Right cardiac atrium (tissue), 5 donors: ENCODE measurements around the gene CPVL. TPM values are rescaled to one million over a fixed set of nuclear protein-coding genes. Genes with fewer than 3 reads are reported as not detected.
"Not testable (repeated sequence)": the region's sequence is repeated elsewhere in the genome, so short reads cannot be mapped to it uniquely, and the experiment has no call there.

ENCODE experiments used
- ATAC-seq, 2 donors: fragments of 200-7000 bp; cut with Tn5 transposase; one replicate each; pipeline versions ENCODE4 v1.8.0 to v1.9.1; 2020; ENCODE audit warnings: moderate library complexity in 2 of 2, mild to moderate bottlenecking in 1 of 2
- DNase-seq, 3 donors: peaks; one replicate each; pipeline ENCODE4 v3.0.0-alpha.2; 2020
- H3K27ac ChIP-seq: one replicate; pipeline ENCODE4 v1.5.1; 2013; ENCODE audit warnings: mild to moderate bottlenecking, low read length, control low read depth, moderate library complexity
- H3K27me3 ChIP-seq: one replicate; pipeline ENCODE4 v1.6.1; 2013; ENCODE audit not compliant: control insufficient read depth, insufficient read depth
- H3K4me1 ChIP-seq: one replicate; pipeline ENCODE4 v1.6.1; 2013; ENCODE audit warnings: low read length; ENCODE audit not compliant: control insufficient read depth, insufficient read depth
- H3K4me3 ChIP-seq: one replicate; pipeline ENCODE4 v1.5.1; 2013; ENCODE audit warnings: low read length, control low read depth
- H3K9me3 ChIP-seq: one replicate; pipeline ENCODE4 v1.6.1; 2013; ENCODE audit warnings: low read length; ENCODE audit not compliant: control insufficient read depth
- WGBS: extraction: QIAGEN DNeasy Blood & Tissue Kit; methylation state at CpG from one replicate; pipeline ENCODE4 v1.1.7; 2013; 5-methylcytosine and 5-hydroxymethylcytosine counted together
- intact Hi-C, 4 donors: fragments of 100-400 bp; cut with DNase I; formaldehyde crosslinking; loops; one replicate each; pipeline versions ENCODE4 v1.11.0 to v1.14.0; 2022 to 2023
- polyA plus RNA-seq: library from polyadenylated mRNA; stranded (reverse); fragments of 200-250 nt; gene quantifications from one replicate; pipeline ENCODE4 v1.2.3, GENCODE V29; 2013
- total RNA-seq, 4 donors: library from RNA; stranded (reverse); fragmentation: NEBNext Ultra II Directional; extraction: Animal tissue kit (Norgen Biotek cat#: 25700); gene quantifications; one replicate each; pipeline ENCODE4 v1.2.1, GENCODE V29; 2021
- donor health status: healthy with polysubstance abuse.
- donor health status: DM: no; HTN: yes; CAD: no.
- donor health status: DM: no; HTN: no; CAD: no.
- donor health status: DM: no; HTN: yes; CAD: no; lungs with severe emphysema.
- donor health status: DM: yes; HTN: yes; CAD: no.

The CPVL gene
- total and polyA plus RNA-seq, 5 donors, result 3.2 to 14.4 (median 10.4) TPM

DNA sequence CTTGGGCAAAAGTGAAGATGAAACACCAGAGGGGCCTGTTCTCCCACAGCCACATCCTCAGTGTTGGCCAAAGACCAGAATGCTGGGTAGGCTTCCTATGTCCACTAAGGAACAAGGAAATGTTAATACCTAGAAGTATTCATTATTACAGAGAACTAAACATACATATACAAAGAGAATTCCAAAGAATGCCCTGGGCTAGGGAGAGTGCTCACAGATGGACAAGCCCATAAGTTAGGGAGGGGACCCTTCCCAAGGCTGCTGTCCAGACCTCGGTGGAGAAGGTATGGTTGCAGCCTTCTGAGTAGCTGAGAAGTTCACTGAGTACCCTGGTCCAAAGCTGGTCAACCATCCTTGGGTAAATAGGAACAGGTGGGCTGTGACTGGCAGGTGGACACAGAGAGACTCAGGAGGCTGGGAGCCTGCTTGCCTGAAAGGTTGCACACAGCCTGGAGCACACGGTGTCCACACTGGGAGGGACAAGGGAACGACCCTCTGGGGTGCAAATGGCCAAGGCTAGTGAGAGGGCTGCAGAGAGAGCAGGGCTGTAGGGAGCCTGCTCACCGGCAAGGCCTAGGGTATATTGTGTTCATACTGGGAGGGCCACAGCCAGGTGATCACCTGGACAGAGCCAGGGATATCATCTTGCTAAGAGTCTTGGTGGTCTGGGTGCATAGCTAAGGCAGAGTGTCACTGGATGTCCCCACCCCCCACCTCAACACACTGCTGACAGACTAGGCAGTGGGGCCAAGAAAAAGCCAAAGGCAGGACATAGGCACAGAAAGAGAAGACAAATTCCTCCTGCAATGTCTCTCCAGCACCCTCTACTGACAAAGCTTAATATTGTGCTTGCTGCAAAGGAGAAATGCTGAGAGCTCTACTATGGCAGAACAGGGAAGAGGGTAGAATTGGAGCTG lies 40.3 kb downstream of the CPVL start:
- Histone ChIP-seq H3K9me3 (no peaks in the 10 kb centered on the region), H3K4me1 (no peaks in the 10 kb centered on the region), H3K27ac (no peak overlapping the region), H3K27me3 (no peaks in the 10 kb centered on the region), H3K4me3 (no peak overlapping the region)
- 69% methylated on average over 4 of the region's 4 CpGs for WGBS
- DNase-seq, result peak in 1 of 3 donors; percentile 21
- ATAC-seq, result peak; percentile 76 to 78
- intact Hi-C loops, result loop anchor here (2.0 to 10.0 kb wide), 4 partner anchors 151 to 301 kb away; partner anchors contain the start of gene TRIL (in 2 of the 4)

DNA sequence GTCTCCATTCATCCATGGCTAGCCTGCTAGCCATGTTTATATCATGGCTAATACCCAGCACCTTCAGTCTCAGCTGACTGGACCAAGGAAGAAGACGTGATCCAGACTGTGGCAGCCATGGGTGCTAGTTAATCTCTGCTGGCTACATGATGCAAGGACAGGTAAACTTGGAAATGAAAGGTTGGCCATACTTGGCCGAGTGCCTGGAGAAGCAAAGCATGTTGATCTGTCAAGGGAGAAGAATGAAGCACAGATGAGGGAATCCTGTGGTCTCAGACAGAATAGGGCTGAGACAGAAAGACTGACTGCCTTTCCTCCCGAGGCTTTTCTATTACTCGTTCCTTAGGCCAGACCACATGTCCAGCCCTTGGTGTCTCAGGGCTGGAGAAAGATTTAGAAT lies 41.1 kb downstream of the CPVL start:
- intact Hi-C loops, result loop anchor here in 3 of 4 donors (2.0 to 10.0 kb wide), 3 partner anchors 150 to 302 kb away; partner anchors contain the start of gene TRIL (in 2 of the 3)

DNA sequence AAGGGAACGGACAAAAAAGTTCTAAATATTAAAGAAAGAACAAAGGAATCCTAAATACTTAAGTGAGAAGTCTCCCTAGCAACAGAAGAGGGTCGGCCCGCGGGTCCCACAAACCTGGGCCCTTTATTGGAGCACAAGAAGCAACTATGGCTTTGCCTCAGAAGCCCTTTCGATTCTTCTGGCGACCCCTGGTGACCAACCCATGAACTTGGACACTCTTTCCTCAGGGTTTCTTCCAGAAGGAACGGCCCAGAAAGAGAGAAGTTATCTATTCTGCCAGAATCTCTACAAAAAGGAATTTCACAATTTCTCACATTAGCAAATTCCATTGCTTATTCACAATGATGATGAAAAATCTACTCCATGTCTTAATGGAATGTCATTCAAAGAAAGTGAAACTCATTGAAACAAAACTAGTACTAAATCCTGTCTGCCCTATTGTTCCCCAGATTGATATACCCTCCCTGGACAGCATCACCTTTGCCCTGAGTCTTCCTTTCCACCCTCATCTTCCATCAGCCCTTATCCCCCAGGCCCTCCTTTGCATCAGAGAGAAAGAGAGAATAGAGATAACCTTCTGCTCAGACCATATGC lies 43.7 kb downstream of the CPVL start:
- ATAC-seq (peak; percentile 76 to 82), DNase-seq (peak; percentile 76 to 87 (median 86))
- Histone ChIP-seq H3K4me3 (no peak overlapping the region), H3K27ac (no peak overlapping the region), H3K4me1 (peaks cover 6% of the 10 kb centered on the region), H3K9me3 (no peaks in the 10 kb centered on the region), H3K27me3 (no peaks in the 10 kb centered on the region)
- intact Hi-C loops, result loop anchor here in 2 of 4 donors (2.0 to 10.0 kb wide), 3 partner anchors 148 to 305 kb away; partner anchors contain the start of gene TRIL (in 2 of the 2)
- WGBS, result 6% methylated on average over 7 of the region's 7 CpGs

More for the DNA sequence above, 41.1 kb downstream of the CPVL start:
- WGBS, result 77% methylated on average over 4 of the region's 4 CpGs
- Histone ChIP-seq H3K9me3 (no peaks in the 10 kb centered on the region), H3K4me1 (peaks cover 4% of the 10 kb centered on the region), H3K4me3 (no peak overlapping the region), H3K27ac (no peak overlapping the region), H3K27me3 (no peaks in the 10 kb centered on the region)
- ATAC-seq (no peak), DNase-seq (no peak)

DNA sequence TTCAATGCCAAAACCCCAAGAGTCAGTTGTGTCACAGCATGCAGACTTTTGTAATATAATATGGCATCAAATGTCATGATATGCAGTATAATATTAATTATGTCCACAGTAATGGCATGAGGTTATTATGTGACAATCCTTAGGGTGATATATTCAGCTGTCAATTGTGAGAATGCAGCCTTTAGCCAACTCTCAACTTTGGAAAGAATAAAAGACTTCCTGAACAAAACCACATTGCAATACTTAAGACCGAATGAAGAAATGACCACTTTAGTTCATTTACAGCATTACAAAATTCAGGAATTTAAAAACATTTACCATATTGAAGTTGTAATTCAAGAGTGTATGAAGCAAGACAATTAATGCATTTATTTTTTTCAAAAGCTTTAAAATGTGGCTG lies 45.4 kb downstream of the CPVL start:
- DNase-seq, result no peak
- no peak for ATAC-seq
- WGBS, result 65% methylated on average over 1 of the region's 1 CpG
- H3K9me3 ChIP-seq, result no peaks in the 10 kb centered on the region
- H3K27me3 ChIP-seq, result no peaks in the 10 kb centered on the region
- peaks cover 6% of the 10 kb centered on the region for H3K4me1 ChIP-seq
- H3K27ac ChIP-seq, result no peak overlapping the region
- intact Hi-C loops, result loop anchor here in 2 of 4 donors (5.0 to 10.0 kb wide), 2 partner anchors 146 to 306 kb away; partner anchors contain the start of gene TRIL (in 2 of the 2)
- no peak overlapping the region for H3K4me3 ChIP-seq

DNA sequence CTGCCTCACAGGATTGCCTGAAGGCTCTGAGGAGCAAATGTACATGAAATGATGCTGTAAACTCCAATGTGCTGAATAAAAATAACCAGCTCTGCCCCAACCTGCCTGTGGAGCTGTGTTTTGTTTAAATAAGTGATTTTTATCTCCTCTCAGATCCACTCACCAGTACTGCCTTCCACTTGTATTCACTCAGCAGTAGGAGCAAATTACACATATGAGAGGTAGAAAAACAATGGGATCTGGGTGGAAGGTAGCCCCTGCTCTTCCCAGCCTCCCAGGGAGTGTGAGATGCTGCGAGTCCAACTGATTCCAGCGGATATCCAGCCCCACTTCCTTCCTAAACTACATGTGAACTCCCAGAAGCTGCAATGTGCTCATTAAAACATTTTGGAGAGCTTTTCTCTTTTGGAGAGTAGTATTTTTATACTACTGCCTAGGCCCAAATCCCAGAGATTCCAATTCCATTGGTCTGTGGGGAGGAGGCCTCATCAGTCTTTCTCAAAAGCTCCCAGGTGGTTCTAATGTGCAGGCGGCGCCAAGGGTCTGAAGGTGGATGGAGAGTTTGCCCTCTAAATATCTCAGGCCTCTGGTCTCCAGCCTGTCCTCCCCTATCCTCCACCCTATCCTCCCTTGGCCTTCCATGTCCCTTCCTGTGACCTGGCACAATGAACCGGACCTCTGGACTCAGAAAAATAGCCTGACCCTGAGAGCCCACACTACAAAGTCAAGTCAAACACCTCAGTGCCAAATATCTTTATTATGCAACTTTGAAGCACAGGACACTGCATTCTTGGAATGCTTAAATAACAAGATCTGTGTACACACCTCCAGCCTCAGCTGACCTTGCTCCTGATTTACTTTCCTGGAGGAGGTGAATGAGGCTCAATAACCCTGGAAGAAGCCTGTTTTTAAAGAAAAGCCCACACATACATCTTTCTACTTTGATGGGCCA lies 46.2 kb downstream of the CPVL start:
- Histone ChIP-seq H3K4me3 (no peak overlapping the region), H3K4me1 (peaks cover 6% of the 10 kb centered on the region), H3K27me3 (no peaks in the 10 kb centered on the region), H3K9me3 (no peaks in the 10 kb centered on the region), H3K27ac (peak overlapping the region; percentile 36)
- 67% methylated on average over 5 of the region's 5 CpGs for WGBS
- peak; percentile 23 to 70 for ATAC-seq
- no peak for DNase-seq
- intact Hi-C loops, result loop anchor here in 2 of 4 donors (5.0 to 10.0 kb wide), 2 partner anchors 145 to 307 kb away; partner anchors contain the start of gene TRIL (in 2 of the 2)

DNA sequence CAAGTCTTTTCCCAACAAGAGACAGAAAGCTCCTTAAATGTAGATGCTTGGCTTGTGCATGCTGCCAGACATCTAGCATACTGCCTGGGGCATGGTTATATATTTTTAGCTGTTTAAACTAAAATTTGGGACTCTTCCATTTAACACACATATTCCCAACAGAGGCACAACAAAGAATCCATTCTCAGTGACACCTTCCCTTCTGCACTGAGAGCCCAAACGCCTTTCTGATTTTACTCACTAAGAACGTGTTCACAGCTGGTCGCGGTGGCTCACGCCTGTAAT lies 49.9 kb downstream of the CPVL start:
- WGBS, result 96% methylated on average over 5 of the region's 5 CpGs
- Histone ChIP-seq H3K4me3 (no peak overlapping the region), H3K27ac (no peak overlapping the region), H3K9me3 (no peaks in the 10 kb centered on the region), H3K27me3 (no peaks in the 10 kb centered on the region), H3K4me1 (peaks cover 6% of the 10 kb centered on the region)
- DNase-seq (no peak), ATAC-seq (no peak)
- intact Hi-C loops, result no loop called here

DNA sequence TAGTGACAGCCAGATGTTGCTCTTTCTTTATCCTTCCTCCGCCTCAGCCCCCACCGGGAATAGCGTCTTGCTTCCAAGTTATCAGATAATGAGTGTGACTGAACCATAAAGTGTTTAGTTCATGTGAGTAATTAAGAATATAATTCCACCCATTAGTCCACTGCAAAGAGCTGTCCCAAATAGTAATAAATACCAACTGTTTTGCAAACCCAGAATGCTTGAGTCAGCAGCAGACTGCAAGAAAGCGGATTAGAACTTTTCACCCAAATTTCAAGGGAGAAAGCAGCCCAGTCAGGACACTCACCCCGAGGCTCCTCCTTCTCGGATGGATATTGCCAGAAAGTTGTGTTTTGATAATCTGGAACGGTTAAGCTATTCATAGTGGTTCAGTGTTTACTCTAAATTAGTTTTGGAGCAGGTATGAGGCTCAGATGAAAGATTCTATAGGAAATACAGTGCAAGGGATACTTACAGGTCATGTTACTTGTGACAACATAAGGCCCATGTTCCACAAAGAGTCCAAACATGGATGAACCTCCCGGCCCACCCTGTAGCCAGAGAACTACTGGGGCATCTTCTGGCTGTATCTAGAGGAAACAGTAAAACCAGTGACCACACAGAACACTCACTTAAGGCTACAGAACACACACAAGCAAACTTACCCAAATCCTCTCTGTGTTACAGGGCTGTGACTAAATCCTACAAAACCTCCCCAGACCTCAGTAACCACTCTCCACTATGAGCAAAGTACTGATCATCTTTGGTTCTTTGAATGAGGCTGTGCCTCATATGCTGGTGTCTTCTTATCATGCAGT lies 50.5 kb downstream of the CPVL start:
- ATAC-seq (no peak), DNase-seq (no peak)
- Histone ChIP-seq H3K9me3 (no peaks in the 10 kb centered on the region), H3K4me1 (peaks cover 6% of the 10 kb centered on the region), H3K4me3 (no peak overlapping the region), H3K27ac (no peak overlapping the region), H3K27me3 (no peaks in the 10 kb centered on the region)
- WGBS, result 44% methylated on average over 8 of the region's 8 CpGs
- intact Hi-C loops, result no loop called here

DNA sequence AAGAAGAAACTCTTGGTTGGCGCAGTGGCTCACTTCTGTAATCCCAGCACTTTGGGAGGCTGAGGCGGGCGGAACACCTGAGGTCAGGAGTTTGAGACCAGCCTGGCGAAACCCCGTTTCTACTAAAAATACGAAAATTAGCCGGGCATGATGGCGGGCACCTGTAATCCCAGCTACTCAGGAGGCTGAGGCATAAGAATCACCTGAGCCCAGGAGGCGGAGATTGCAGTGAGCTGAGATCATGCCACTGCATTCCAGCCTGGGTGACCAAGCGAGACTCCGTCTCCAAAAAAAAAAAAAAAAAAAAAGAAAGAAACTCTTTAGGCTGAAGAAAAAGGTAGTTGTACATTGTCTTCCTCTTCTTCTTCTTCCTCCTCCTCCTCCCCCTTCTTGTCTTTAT lies 53.2 kb downstream of the CPVL start:
- H3K27me3 ChIP-seq, intact Hi-C loops, H3K4me1 ChIP-seq, H3K27ac ChIP-seq, H3K9me3 ChIP-seq, DNase-seq, ATAC-seq, H3K4me3 ChIP-seq: not testable (repeated sequence)
- WGBS, result 97% methylated on average over 11 of the region's 11 CpGs

DNA sequence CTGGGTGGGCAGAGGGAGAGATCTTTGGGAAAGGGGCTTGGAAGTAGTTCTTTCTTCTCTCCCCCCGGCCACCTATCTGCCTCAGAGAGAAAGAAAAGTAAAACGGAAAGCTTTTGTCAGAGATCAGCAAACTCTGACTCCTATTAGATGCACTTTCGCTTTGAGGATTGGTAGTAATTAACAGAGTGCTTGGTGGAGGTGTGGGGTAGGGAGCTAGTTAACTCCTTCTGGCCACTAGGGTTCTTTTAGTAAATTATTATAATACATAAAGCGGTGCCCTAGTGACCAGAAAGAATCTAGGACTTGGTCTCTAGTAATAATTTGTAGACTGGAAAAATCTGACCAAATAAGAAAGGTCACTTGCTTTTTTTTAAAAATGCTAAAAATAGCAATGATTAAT lies 54.6 kb downstream of the CPVL start:
- peak; percentile 34 to 41 for ATAC-seq
- no peak for DNase-seq
- peak overlapping the region; percentile 45 for H3K27ac ChIP-seq
- intact Hi-C loops, result no loop called here
- no peaks in the 10 kb centered on the region for H3K27me3 ChIP-seq
- peaks cover 2% of the 10 kb centered on the region for H3K4me1 ChIP-seq
- no peaks in the 10 kb centered on the region for H3K9me3 ChIP-seq
- 33% methylated on average over 4 of the region's 4 CpGs for WGBS
- peak overlapping the region; percentile 39 for H3K4me3 ChIP-seq
